ENCODE results near the gene PAPSS1. TPM values are rescaled to one million over a fixed set of nuclear protein-coding genes. Genes with fewer than 3 reads are reported as not detected.
A peak's percentile ranks its signal among the peaks of the same experiment; 100 is the strongest.
"Not testable (repeated sequence)": the region's sequence is repeated elsewhere in the genome, so short reads cannot be mapped to it uniquely, and the experiment has no call there.

PAPSS1 gene
- total RNA-seq, 2 donors from 2014 or later, result 31.0 to 32.5 TPM

- ATAC-seq (replicated peaks), result no peak
- Mint-ChIP-seq H3K27ac (no peak overlapping the region), H3K27me3 (no peaks in the 10 kb centered on the region), H3K4me1 (peaks cover 15% of the 10 kb centered on the region), H3K9me3 (peaks cover 7% of the 10 kb centered on the region), H3K36me3 (ENCODE audit: low read depth) (peaks cover 8% of the 10 kb centered on the region), H3K4me3 (no peak overlapping the region)
Observed at GRCh38 chr4:107711831-107712230, 8.2 kb downstream of the PAPSS1 start.

- H3K27me3 Mint-ChIP-seq, result no peaks in the 10 kb centered on the region
- ATAC-seq (replicated peaks), result peak; percentile 18
- peak overlapping the region; percentile 5 for H3K4me3 Mint-ChIP-seq
- H3K4me1 Mint-ChIP-seq, result peaks cover 15% of the 10 kb centered on the region
- H3K9me3 Mint-ChIP-seq, result peaks cover 11% of the 10 kb centered on the region
- peaks cover 8% of the 10 kb centered on the region for H3K36me3 Mint-ChIP-seq (ENCODE audit: low read depth)
- H3K27ac Mint-ChIP-seq, result no peak overlapping the region
Observed at GRCh38 chr4:107710493-107711459, 9.3 kb downstream of the PAPSS1 start.

- peak; percentile 76 for ATAC-seq (replicated peaks)
- no peaks in the 10 kb centered on the region for H3K27me3 Mint-ChIP-seq
- H3K27ac Mint-ChIP-seq, result no peak overlapping the region
- H3K36me3 Mint-ChIP-seq (ENCODE audit: low read depth), result peaks cover 8% of the 10 kb centered on the region
- H3K4me3 Mint-ChIP-seq, result no peak overlapping the region
- H3K4me1 Mint-ChIP-seq, result peaks cover 15% of the 10 kb centered on the region
- H3K9me3 Mint-ChIP-seq, result peaks cover 16% of the 10 kb centered on the region
Observed at GRCh38 chr4:107709916-107710315, 10.1 kb downstream of the PAPSS1 start.

- Mint-ChIP-seq H3K9me3 (peaks cover 23% of the 10 kb centered on the region), H3K36me3 (ENCODE audit: low read depth) (peaks cover 8% of the 10 kb centered on the region), H3K27ac (no peak overlapping the region), H3K27me3 (no peaks in the 10 kb centered on the region), H3K4me1 (peaks cover 15% of the 10 kb centered on the region), H3K4me3 (no peak overlapping the region)
- no peak for ATAC-seq (replicated peaks)
Observed at GRCh38 chr4:107708225-107708624, 11.8 kb downstream of the PAPSS1 start.

- Mint-ChIP-seq H3K36me3 (ENCODE audit: low read depth) (peaks cover 15% of the 10 kb centered on the region), H3K27me3 (no peaks in the 10 kb centered on the region), H3K4me1 (peaks cover 15% of the 10 kb centered on the region), H3K9me3 (peaks cover 26% of the 10 kb centered on the region), H3K27ac (no peak overlapping the region), H3K4me3 (no peak overlapping the region)
- ATAC-seq (replicated peaks), result no peak
Observed at GRCh38 chr4:107705742-107706556, 14.1 kb downstream of the PAPSS1 start.

GRCh38 chr4:107701565-107701964 lies 18.5 kb downstream of the PAPSS1 start:
- H3K4me1 Mint-ChIP-seq, result no peaks in the 10 kb centered on the region
- H3K36me3 Mint-ChIP-seq (ENCODE audit: low read depth), result peaks cover 40% of the 10 kb centered on the region
- no peak overlapping the region for H3K4me3 Mint-ChIP-seq
- peaks cover 19% of the 10 kb centered on the region for H3K9me3 Mint-ChIP-seq
- ATAC-seq (replicated peaks), result no peak
- H3K27ac Mint-ChIP-seq, result no peak overlapping the region
- H3K27me3 Mint-ChIP-seq, result no peaks in the 10 kb centered on the region

- Mint-ChIP-seq H3K9me3 (peaks cover 10% of the 10 kb centered on the region), H3K27me3 (no peaks in the 10 kb centered on the region), H3K4me3 (no peak overlapping the region), H3K27ac (no peak overlapping the region), H3K36me3 (ENCODE audit: low read depth) (peaks cover 49% of the 10 kb centered on the region), H3K4me1 (no peaks in the 10 kb centered on the region)
- no peak for ATAC-seq (replicated peaks)
Observed at GRCh38 chr4:107699466-107700206, 20.4 kb downstream of the PAPSS1 start.

- not testable (repeated sequence) for H3K27ac Mint-ChIP-seq; ATAC-seq (replicated peaks); H3K9me3 Mint-ChIP-seq; H3K4me1 Mint-ChIP-seq; H3K27me3 Mint-ChIP-seq; H3K4me3 Mint-ChIP-seq
- H3K36me3 Mint-ChIP-seq (ENCODE audit: low read depth), result peaks cover 60% of the 10 kb centered on the region
Observed at GRCh38 chr4:107696187-107696586, 23.8 kb downstream of the PAPSS1 start.

GRCh38 chr4:107693132-107693531 lies 26.9 kb downstream of the PAPSS1 start:
- Mint-ChIP-seq H3K4me3 (no peak overlapping the region), H3K27me3 (no peaks in the 10 kb centered on the region), H3K4me1 (no peaks in the 10 kb centered on the region), H3K36me3 (ENCODE audit: low read depth) (peaks cover 30% of the 10 kb centered on the region), H3K9me3 (no peaks in the 10 kb centered on the region), H3K27ac (no peak overlapping the region)
- ATAC-seq (replicated peaks), result no peak

GRCh38 chr4:107692202-107692601 lies 27.8 kb downstream of the PAPSS1 start:
- Mint-ChIP-seq H3K4me1 (no peaks in the 10 kb centered on the region), H3K27ac (no peak overlapping the region), H3K9me3 (no peaks in the 10 kb centered on the region), H3K27me3 (no peaks in the 10 kb centered on the region), H3K36me3 (ENCODE audit: low read depth) (peaks cover 25% of the 10 kb centered on the region), H3K4me3 (no peak overlapping the region)
- no peak for ATAC-seq (replicated peaks)

- H3K4me1 Mint-ChIP-seq, result no peaks in the 10 kb centered on the region
- H3K36me3 Mint-ChIP-seq (ENCODE audit: low read depth), result peaks cover 31% of the 10 kb centered on the region
- H3K4me3 Mint-ChIP-seq, result no peak overlapping the region
- H3K9me3 Mint-ChIP-seq, result no peaks in the 10 kb centered on the region
- no peak for ATAC-seq (replicated peaks)
- no peak overlapping the region for H3K27ac Mint-ChIP-seq
- H3K27me3 Mint-ChIP-seq, result no peaks in the 10 kb centered on the region
Observed at GRCh38 chr4:107691378-107691777, 28.7 kb downstream of the PAPSS1 start.

GRCh38 chr4:107689912-107690587 lies 30.0 kb downstream of the PAPSS1 start:
- Mint-ChIP-seq H3K36me3 (ENCODE audit: low read depth) (peaks cover 34% of the 10 kb centered on the region), H3K9me3 (no peaks in the 10 kb centered on the region), H3K4me3 (no peak overlapping the region), H3K4me1 (no peaks in the 10 kb centered on the region), H3K27me3 (no peaks in the 10 kb centered on the region), H3K27ac (no peak overlapping the region)
- ATAC-seq (replicated peaks), result peak; percentile 99

GRCh38 chr4:107688421-107688820 lies 31.6 kb downstream of the PAPSS1 start:
- peaks cover 24% of the 10 kb centered on the region for H3K36me3 Mint-ChIP-seq (ENCODE audit: low read depth)
- no peaks in the 10 kb centered on the region for H3K9me3 Mint-ChIP-seq
- no peak overlapping the region for H3K4me3 Mint-ChIP-seq
- no peaks in the 10 kb centered on the region for H3K4me1 Mint-ChIP-seq
- H3K27ac Mint-ChIP-seq, result no peak overlapping the region
- H3K27me3 Mint-ChIP-seq, result no peaks in the 10 kb centered on the region
- ATAC-seq (replicated peaks), result no peak

GRCh38 chr4:107685740-107686139 lies 34.3 kb downstream of the PAPSS1 start:
- Mint-ChIP-seq H3K4me3 (no peak overlapping the region), H3K27me3 (no peaks in the 10 kb centered on the region), H3K4me1 (peaks cover under 1% of the 10 kb centered on the region)

More at GRCh38 chr4:107685740-107686139, 34.3 kb downstream of the PAPSS1 start:
- H3K36me3 Mint-ChIP-seq (ENCODE audit: low read depth), result peaks cover 35% of the 10 kb centered on the region
- no peaks in the 10 kb centered on the region for H3K9me3 Mint-ChIP-seq
- no peak overlapping the region for H3K27ac Mint-ChIP-seq
- no peak for ATAC-seq (replicated peaks)
